ENCODE data around the gene CCDC134.
"Not testable (repeated sequence)": the region's sequence is repeated elsewhere in the genome, so short reads cannot be mapped to it uniquely, and the experiment has no call there.

The CCDC134 gene

GRCh38 chr22:41845380-41846267 is 45.1 kb downstream of the CCDC134 start:
- no peak for DNase-seq

GRCh38 chr22:41846268-41846987 is 45.9 kb downstream of the CCDC134 start:
- DNase-seq = no peak

GRCh38 chr22:41847300-41847699 is 46.8 kb downstream of the CCDC134 start:
- DNase-seq = peak in 1 of 2 experiments; percentile 34

- no peak for DNase-seq
These were observed 48.0 kb downstream of the CCDC134 start for GRCh38 chr22:41848468-41848867.

GRCh38 chr22:41856469-41856868 is 56.0 kb downstream of the CCDC134 start:
- DNase-seq = no peak

- peak; percentile 48 to 61 for DNase-seq
These were observed 56.8 kb downstream of the CCDC134 start for GRCh38 chr22:41857155-41857859.

- DNase-seq = no peak
These were observed 57.4 kb downstream of the CCDC134 start for GRCh38 chr22:41857860-41858199.

GRCh38 chr22:41862160-41862529 is 61.7 kb downstream of the CCDC134 start:
- DNase-seq = no peak

GRCh38 chr22:41862530-41863266 is 62.2 kb downstream of the CCDC134 start:
- DNase-seq = peak; percentile 97 to 98

GRCh38 chr22:41863472-41863871 is 63.0 kb downstream of the CCDC134 start:
- DNase-seq = no peak

GRCh38 chr22:41868556-41868955 is 68.1 kb downstream of the CCDC134 start:
- no peak for DNase-seq

GRCh38 chr22:41870081-41870480 is 69.6 kb downstream of the CCDC134 start:
- not testable (repeated sequence) for DNase-seq

- peak; percentile 82 to 94 for DNase-seq
These were observed 70.3 kb downstream of the CCDC134 start for GRCh38 chr22:41870786-41871185.

GRCh38 chr22:41873391-41873790 is 72.9 kb downstream of the CCDC134 start:
- DNase-seq = no peak

- no peak for DNase-seq
These were observed 73.6 kb downstream of the CCDC134 start for GRCh38 chr22:41874090-41874489.

GRCh38 chr22:41875531-41876270 is 75.2 kb downstream of the CCDC134 start:
- DNase-seq = no peak
